ENCODE results near the gene GKN2.
"Not testable (repeated sequence)": the region's sequence is repeated elsewhere in the genome, so short reads cannot be mapped to it uniquely, and the experiment has no call there.

The GKN2 gene

DNA sequence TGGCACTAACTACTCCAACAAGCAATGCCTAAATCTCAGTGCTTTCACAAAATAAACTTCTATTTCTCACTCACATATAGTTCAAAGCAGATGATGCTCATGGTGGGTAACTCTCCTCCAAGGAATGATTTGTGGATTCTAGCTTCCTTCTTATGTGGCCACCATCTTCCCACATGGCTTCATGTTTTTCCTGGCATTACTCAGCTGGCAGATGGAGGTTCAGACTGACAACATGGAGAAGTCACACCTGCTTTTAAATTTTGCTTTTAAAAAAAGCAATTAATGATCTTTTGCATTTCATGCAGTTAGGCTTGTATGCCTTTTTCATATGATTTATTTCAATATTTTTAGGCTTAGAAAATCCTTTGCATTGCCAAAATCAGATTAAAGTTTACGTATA lies 6.3 kb upstream of the GKN2 start:
- no peak for DNase-seq

DNA sequence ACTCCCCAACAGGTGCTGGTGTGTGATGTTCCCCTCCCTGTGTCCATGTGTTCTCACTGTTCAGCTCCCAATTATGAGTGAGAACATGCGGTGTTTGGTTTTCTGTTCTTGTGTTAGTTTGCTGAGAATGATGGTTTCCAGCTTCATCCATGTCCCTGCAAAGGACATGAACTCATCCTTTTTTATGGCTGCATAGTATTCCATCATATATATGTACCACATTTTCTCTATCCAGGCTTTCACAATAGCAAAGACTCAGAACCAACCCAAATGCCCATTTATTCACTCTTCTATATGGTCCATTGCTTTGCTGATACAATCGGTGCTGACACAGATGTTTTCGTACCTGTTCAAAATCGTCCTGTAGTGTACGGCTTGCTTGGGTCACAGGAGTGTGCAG lies 2.7 kb upstream of the GKN2 start:
- DNase-seq, result not testable (repeated sequence)

DNA sequence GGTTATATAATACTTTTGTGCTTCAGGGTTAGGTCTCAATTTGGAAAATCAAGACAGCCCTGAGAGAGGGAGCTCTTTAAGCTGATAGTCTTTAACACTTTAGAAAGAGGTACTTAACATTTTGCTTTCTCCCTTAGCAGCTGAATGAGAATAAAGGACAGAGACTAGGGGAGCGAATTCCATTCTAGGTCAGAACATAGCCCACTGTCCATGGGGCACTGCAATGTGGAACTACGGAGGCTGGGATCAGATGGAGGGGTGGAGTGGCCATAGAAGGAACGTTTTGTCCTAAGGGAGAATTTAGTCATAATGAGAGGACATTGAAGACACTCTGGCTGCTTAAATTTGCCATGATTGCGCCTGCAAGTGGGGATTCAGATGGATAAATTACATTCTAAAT lies 794 bp downstream of the GKN2 start:
- DNase-seq, result no peak

DNA sequence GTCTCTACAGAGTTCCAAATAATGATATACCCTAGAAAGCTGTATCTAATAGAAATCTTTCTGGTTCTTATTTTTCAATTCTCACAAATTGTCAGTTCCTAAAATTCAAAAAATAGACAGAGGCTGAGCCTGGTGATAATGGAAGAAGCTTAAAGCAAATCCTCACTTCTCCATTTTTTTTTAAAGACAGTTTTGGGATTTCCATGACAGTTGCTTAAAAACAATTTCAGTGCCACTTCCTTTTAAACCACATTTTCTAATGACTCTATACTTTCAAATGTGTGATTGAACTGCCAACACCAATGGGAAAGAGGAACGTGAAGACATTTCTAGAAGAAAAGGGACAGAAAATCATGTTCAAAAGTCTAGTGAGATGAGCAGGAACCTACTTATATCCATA lies 4.0 kb downstream of the GKN2 start:
- no peak for DNase-seq

DNA sequence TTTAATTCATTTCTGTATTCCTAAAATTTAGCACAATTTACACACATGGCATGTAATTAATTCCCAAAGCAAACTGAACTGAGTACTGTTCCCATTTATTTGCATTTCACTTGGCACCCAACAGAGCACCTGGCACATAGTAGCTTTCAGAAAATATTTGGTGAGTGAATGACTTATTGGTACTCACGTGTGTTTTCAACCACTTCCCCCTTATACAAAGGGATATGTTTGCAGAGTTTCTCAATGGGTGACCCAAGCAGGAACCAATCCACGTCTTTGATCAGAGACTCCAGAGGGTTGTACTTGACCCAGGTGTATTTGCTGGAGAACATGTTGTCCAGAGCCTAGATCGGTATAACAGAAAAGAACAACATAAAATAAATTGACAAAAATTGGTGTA lies 6.6 kb downstream of the GKN2 start:
- DNase-seq, result no peak

DNA sequence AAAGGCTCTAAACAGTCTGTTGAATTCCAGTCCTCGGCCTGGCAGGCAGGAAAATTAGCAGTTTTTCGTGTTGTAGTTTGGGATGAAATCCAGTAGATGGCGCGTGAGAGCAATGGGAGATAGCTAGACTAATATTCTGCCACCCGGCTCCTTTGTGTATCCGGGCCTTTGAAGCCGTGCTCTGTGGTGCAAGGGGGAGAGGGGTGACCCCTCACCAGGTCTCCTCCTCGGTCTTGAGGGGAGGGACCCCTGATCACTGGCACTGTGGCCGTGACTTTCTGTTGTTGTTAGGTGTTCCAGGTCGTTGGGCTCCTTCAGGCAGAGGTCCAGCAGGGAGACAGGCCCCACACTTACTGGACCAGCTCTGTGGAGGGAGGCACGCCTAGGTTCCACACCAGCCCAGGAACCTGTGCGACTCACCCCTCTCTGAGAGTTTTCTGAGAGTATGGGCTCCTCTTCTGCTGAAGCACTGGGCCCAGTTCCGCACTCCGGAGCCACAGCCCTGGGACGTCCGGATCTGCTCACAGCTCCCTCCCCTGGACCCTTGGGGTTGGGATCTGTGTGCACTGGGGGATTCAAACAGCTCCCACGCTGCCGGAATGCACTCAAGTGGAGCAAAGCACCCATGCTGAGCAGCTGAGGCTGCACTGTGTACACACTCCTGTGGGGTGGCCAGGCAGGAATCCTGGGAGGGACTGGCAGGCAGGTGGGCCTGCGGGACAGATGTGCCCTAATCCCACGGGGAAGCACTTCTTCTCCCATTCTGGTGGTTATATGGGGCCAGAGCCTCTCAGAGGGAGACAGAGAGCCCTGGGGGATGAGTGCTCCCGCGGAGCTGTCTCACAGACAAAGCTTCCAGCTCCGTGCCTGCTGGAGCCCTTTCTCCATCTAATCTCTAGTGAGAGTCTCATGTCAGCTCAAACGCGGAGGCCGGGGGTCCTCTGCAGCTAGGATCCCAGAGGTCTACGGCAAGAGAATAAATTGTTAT lies 8.8 kb downstream of the GKN2 start:
- peak; percentile 80 for DNase-seq

DNA sequence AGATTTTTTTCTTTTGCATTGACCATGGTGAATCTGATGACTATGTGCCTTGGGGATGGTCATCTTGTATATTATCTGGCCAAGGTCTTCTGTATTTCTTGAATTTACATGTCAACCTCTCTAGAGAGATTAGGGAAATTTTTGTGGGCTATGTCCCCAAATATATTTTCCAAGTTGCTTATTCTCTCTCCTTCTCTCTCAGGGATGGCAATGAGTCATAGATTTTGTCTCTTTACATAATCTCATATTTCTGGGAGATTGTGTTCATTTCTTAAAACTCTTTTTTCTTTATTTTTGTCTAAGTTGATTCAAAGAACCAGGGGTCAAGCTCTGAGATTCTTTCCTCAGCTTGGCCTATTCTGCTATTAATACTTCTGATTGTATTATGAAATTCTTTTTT lies 9.9 kb downstream of the GKN2 start:
- DNase-seq, result no peak

DNA sequence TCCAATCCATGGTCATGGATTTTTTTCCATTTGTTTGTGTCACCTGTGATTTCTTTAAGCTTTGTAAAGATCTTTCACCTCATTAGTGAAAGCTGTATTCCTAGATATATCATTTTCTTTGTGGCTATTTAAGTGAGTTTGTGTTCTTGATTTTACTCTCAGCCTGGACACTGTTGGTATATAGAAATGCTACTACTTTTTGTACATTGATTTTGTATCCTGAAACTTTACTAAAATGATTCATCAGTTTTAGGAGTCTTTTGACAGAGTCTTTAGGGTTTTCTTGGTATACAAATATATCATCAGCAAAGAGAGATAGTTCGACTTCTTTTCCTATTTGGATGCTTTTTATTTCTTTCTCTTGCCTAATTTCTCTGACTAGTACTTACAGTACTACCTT lies 12.3 kb downstream of the GKN2 start:
- no peak for DNase-seq

DNA sequence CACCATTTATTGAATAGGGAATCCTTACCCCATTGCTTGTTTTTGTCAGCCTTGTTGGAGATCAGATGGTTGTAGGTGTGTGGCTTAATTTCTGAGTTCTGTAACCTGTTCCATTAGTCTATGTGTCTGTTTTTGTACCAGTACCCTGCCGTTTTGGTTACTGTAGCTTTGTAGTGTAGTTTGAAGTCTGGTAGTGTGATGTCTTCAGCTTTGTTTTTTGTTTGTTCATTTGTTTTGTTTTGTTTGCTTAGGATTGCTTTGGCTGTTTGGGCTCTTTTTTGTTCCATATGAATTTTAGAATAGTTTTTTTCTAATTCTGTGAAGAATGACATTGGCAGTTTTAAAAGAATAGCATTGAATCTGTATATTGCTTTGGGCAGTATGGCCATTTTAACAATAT lies 12.7 kb downstream of the GKN2 start:
- no peak for DNase-seq

DNA sequence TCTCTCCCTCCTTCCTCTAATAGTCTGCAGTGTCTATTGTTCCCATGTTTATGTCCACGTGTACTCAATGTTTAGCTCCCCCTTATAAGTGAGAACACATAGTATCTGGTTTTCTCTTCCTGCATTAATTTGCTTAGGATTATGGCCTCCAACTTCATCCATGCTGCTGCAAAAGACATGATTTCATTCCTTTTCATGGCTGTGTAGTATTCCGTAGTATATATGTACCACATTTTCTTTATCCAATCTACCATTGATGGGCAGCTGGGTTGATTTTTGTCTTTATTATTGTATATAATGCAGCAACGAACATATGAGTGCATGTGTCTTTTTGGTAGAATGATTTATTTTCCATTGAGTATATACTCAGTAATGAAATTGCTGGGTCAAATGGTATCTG lies 13.8 kb downstream of the GKN2 start:
- DNase-seq, result no peak

DNA sequence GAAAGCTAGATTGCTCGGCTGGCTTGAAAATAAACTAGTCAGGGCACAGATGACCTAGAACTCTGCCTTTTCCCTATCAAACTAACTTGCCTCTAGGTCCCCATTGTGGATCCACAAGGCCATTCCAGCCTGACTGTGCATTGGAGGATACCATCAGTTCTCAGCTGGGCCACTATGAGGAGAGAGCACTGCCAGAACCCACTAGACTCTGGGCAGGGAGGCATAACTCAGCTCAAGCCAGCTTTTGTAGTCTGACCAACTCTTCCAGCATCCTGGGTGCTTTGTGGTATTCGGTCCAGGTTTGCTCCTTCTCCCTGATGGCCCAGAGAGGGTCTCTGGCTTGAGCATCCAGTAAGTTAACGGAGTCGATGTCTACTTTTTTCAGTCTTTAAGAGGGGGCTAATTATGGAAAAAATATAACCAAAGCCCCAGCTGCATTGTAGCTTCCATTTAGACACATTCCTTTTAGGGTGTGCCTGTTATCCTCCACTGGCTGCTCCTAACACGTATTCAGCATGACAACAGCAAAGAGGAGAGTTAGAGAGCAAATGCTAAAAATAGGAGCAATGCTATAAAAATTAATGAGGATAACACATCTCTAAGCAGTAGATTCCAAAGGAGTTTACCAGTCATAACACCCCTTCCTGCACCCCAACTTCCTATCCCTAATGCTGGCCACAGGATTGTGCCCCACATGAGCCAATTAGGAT lies 15.2 kb downstream of the GKN2 start:
- no peak for DNase-seq

DNA sequence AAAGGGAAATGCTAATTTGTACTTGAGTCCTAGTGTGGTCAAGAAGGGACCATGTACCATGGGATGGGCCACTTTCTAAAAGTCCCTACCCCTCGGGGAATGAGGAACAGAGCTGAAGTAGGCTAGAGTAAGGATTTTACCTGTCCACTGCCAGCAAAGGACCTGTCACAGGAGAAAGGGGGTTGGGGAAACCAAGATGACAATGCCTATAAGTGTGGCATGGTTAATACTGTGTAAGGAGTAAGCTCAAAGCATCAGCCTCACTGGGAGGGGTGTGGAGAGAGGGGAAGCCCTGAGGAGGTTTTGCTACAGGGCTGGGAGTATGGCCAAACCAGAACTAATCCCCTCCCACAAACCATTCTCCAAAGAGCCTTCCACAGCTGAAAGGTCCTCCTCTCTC lies 15.8 kb downstream of the GKN2 start:
- DNase-seq, result no peak

DNA sequence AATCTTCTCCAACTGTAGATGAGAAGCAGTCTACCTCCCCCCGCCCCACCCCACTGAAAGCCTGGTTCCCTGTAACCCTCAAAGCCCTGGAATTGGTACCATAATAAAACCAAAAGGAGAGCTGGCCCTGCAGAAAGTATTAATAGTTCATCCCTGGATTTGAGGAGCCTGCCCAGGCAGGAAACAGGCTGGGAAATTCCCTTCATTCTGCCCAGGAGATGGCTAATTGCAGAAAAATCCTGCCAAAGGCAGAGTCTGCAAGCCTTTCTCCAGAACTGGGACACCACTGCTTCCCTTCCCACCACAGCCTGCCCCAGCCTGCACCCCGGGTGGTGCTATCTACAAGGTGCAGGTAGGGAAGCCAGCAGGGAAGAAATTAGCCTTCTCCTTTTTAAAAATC lies 16.3 kb downstream of the GKN2 start:
- no peak for DNase-seq

DNA sequence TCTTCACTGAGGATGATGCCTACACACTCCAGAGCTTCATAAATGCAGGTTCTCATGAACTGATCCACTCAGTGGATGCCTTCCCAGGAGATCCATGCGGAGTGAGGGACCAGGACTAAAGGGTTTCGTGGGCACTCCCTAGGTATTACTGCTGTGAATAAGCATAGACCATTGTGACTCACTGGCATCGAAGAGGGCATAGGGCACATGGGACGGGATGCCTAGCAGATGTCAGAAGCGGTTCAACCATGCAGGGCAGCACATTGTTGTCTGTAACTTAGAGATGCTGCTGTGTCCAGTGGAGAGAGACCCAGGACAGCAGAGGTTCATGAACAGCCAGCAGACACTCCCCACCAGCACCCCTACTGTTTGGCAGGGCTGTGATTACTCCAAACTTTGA lies 17.2 kb downstream of the GKN2 start:
- no peak for DNase-seq

DNA sequence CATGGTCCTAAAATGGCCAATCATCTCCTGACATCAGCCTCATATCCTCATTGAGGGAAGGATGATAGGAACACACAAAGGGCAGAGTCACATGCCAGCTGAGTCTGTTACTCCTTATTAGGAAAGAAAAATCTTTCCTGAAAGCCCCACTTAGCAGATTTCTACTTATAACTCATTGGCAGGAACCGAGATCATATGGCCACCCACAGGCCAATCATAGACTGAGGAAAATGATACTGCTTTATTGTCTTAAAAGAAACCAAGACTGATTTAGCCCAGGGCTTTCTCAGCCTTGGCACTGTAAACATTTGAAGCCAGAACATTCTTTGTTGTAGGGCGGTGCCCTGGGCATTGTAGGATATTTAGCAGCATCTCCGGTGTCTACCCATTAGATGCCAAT lies 18.7 kb downstream of the GKN2 start:
- DNase-seq, result no peak

DNA sequence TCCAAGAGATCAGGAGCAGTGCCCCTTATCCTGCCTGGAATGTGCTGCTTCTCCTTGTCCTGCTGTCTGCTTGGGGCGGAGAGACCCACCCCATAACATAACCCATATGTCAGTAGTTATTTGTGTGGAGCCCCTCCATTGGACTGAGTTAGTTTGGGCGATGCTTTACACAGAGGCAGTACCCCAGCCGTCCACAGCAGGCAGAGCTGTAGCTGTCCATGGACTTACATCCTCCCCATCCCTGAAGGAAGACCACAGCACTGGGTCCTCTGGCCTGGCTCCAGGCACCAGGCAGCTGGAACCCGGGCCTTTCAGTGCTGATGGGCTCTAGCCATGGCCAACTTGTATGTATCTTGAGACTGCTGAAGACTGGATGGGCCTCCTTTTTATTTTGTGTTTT lies 20.3 kb downstream of the GKN2 start:
- DNase-seq, result no peak

DNA sequence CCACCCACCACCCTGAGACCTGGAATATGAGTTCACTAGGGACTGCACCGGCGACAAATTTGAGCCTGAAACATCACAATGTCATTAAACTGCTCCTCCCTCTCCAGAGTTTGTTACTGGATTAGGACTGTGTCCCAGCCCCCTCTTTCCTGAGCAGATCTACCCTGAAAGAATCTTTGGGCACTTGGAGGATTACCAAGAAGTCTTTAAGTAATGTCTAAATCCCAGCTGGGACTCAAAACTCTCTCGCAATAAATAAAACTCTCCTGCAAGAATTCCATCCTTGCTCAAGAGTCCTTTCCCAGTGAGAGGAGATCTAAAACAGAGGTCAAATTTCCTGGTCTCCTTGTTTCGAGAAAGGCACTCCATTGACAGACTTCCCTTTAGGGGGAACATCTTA lies 20.9 kb downstream of the GKN2 start:
- no peak for DNase-seq

DNA sequence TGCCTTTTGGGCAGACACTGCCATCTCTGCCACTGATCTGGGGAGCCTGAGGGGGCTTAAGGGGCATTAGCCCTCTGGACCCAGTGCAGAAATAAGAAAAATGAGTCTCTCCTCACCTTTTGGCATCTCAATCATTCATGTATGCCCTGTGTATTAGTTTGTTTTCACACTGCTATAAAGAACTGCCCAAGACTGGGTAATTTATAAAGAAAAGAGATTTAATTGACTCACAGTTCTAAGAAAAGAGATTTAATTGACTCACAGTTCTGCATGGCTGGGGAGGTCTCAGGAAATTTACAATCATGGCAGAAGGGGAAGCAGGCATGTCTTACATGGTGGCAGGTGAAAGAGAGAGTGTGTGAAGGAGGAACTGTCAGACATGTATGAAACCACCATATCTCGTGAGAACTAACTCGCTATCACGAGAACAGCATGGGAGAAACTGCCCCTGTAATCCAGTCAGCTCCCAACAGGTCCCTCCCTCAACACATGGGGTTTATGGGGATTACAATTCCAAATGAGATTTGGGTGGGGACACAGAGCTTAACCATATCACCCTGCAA lies 21.5 kb downstream of the GKN2 start:
- no peak for DNase-seq

DNA sequence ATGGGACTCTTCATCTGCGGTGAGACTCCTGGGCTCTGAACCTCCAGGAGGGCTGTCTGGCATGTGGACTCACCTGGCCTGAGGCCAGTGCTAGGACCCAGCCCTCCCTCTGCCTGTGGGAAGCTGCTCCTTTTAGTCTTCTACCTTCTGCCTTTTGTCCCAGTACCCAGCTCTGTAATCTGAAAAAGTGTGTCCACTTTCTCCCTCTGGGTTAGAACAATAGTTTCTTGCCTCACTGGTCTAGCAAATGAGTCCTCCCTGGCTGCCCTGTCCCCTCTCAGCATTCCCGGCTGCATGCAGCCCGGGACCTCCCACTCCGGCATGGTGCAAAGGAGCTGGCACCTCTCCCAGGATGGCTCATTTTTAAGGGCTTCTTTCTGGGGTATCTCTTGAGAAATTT lies 25.9 kb downstream of the GKN2 start:
- no peak for DNase-seq

DNA sequence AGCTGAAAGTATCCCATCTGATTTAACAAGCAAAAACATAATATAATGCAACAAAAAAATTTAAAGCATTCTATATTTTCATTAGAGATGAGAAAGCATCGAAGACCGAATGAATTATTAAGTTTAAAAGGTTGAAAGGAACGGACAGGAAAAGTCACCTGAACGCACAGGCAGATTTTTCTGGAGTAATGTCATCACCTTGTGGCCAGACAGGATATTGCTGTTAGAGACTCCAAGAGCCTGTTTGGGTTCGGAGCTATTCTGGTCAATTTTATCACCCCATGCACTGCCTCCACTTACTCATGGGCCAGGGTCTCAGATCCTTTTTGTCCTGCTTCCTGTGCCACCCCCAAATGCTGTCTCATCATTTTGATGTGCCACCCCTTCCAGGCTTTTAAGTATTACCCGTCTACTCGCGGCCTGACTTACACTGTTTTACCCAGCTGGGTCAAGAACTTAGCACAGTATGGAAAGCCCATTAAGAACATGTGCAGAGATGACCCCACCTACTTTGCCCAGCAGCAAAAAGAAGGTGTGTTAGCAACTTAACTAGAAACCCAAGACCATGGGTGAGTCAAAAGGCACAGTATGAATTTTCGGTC lies 27.3 kb downstream of the GKN2 start:
- DNase-seq, result no peak

DNA sequence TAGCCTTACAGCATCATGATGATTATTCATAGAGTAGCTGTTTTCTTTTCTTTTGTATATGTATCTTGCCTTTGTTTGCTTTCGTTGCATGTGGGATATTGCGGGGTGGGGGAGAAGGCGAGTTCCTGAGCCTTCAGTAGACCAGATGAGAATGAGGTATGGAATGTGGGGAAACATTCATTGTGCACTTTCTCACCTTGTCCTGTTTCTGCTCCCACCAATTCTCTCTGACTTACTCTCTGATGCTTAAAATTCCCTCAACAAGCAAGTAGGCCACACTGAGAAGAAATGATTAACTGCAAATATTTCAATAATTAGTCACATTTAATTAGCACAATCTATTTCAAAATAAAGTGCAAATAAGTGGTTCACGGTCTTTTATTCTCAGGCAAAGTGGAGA lies 31.0 kb downstream of the GKN2 start:
- no peak for DNase-seq

DNA sequence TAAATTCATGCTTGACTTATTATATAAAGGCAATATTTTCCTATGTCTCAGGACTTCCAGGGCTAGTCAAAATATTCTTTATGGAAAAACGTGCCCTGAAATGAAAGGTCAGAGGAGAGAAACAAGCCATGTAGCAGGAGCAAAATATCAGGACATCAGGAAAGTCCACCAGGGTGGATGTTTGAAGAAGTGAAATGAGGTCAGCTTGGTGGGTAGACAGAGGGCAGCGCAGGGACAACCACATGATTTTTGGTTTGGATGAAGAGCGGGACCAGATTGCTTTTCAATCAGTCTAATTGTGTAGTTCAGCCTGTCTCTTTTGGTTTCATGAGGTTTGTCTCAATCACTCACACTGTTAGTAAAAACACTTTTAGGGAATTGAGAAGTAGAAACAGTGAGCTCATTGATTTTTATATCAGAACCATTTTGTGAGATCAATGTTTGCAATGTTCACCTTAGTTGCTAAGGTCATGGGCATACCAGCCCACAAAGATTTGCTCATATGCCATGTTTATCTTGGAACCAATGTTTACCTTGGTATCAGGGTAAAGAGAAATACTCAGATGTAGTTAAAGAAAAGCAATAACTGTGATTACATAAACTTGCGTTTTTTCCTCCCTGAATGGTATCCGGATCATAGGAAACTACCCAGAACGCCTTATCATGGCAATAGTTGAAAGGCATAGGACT lies 32.1 kb downstream of the GKN2 start:
- DNase-seq, result no peak

DNA sequence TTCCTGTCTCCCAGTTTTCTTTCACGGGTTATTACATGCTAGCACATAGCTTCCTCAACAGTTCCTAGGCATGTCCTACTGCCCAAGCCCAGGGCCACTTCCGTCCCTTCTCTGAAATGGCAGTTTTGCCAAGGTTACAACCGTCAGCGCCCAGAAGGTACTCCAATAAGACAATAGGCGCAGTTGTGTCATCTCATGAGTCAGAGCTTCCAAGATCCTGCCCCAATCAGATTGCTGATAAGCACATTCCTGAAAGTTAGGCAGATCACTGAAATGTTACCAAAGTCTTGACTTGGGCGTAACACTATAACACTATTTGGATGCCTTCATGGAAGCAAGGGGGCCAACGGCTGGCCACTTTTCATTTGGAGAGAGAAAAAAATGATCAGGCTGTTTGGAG lies 34.2 kb downstream of the GKN2 start:
- no peak for DNase-seq

Measured in right forelimb (tissue), 1 donor.